Neutrophil (primary cell): ENCODE data around the gene JAK2.

Experiments
- H3K27ac ChIP-seq: fragments of 200-600 bp; sonication (generic); 2 replicates; pipeline ENCODE4 v1.5.1; 2016; ENCODE audit warnings: mild to moderate bottlenecking, moderate library complexity
- H3K27me3 ChIP-seq: fragments of 200-600 bp; sonication (generic); 2 replicates; pipeline ENCODE4 v1.6.0; 2016; ENCODE audit warnings: mild to moderate bottlenecking
- H3K36me3 ChIP-seq: fragments of 200-600 bp; sonication (generic); 2 replicates; pipeline ENCODE4 v1.5.1; 2017
- H3K4me1 ChIP-seq, 2 experiments: fragments of 200-600 bp in 1 of 2; sonication (generic) in 1 of 2; 1 replicate in 1 of 2; 2 replicates in 1 of 2; pipeline versions ENCODE4 v1.5.1 to v1.6.1; 2013 to 2016; ENCODE audit warnings: low read depth in 1 of 2, low read length in 1 of 2, mild to moderate bottlenecking in 1 of 2, moderate library complexity in 1 of 2; ENCODE audit not compliant: control insufficient read depth in 1 of 2, insufficient read depth in 1 of 2
- H3K4me3 ChIP-seq, 2 experiments: fragments of 200-600 bp in 1 of 2; sonication (generic) in 1 of 2; 1 replicate in 1 of 2; 2 replicates in 1 of 2; pipeline ENCODE4 v1.5.1; 2013 to 2016; ENCODE audit warnings: low read depth in 1 of 2, low read length in 1 of 2, mild to moderate bottlenecking in 1 of 2, moderate library complexity in 1 of 2
- H3K9me3 ChIP-seq: fragments of 200-600 bp; sonication (generic); 2 replicates; pipeline ENCODE4 v1.5.1; 2016
- CTCF ChIP-seq: fragments of 200-600 bp; sonication (generic); IDR thresholded peaks from 2 replicates; pipeline ENCODE4 v1.5.1; 2016; ENCODE audit warnings: antibody characterized with exemption

The JAK2 gene

GRCh38 chr9:4959031-4959430 lies 26.0 kb upstream of the JAK2 start:
- Histone ChIP-seq H3K4me3 (no peak overlapping the region), H3K27ac (no peak overlapping the region), H3K4me1 (no peaks in the 10 kb centered on the region), H3K27me3 (no peaks in the 10 kb centered on the region), H3K9me3 (no peaks in the 10 kb centered on the region), H3K36me3 (no peaks in the 10 kb centered on the region)
- TF ChIP-seq CTCF = no peak

GRCh38 chr9:4962085-4962484 lies 23.0 kb upstream of the JAK2 start:
- Histone ChIP-seq H3K27ac (no peak overlapping the region), H3K27me3 (no peaks in the 10 kb centered on the region), H3K4me3 (no peak overlapping the region), H3K36me3 (no peaks in the 10 kb centered on the region), H3K4me1 (no peaks in the 10 kb centered on the region), H3K9me3 (no peaks in the 10 kb centered on the region)
- TF ChIP-seq CTCF = no peak

GRCh38 chr9:4964540-4964939 lies 20.5 kb upstream of the JAK2 start:
- Histone ChIP-seq H3K27me3 (no peaks in the 10 kb centered on the region), H3K4me3 (no peak overlapping the region), H3K4me1 (no peaks in the 10 kb centered on the region), H3K27ac (no peak overlapping the region), H3K36me3 (no peaks in the 10 kb centered on the region), H3K9me3 (no peaks in the 10 kb centered on the region)
- no peak for TF ChIP-seq CTCF

- Histone ChIP-seq H3K4me1 (no peaks in the 10 kb centered on the region), H3K27me3 (no peaks in the 10 kb centered on the region), H3K27ac (no peak overlapping the region), H3K4me3 (no peak overlapping the region), H3K9me3 (no peaks in the 10 kb centered on the region), H3K36me3 (no peaks in the 10 kb centered on the region)
- TF ChIP-seq CTCF = no peak
These were observed 19.8 kb upstream of the JAK2 start for GRCh38 chr9:4965174-4965821.

- H3K4me3 ChIP-seq = no peak overlapping the region
- no peak overlapping the region for H3K27ac ChIP-seq
- H3K4me1 ChIP-seq = peaks cover 0 to 5% of the 10 kb centered on the region in 2 experiments
- no peaks in the 10 kb centered on the region for H3K9me3 ChIP-seq
- H3K36me3 ChIP-seq = no peaks in the 10 kb centered on the region
- H3K27me3 ChIP-seq = no peaks in the 10 kb centered on the region
- TF ChIP-seq CTCF = no peak
These were observed 17.5 kb upstream of the JAK2 start for GRCh38 chr9:4967523-4967922.
